CD4-positive, alpha-beta T cell treated with Interleukin-15 for 4 hours (primary cell): Measurements from ENCODE around the gene ZNF559.

Experiments used
- DNase-seq: peaks from one replicate; pipeline ENCODE4 v3.0.0-alpha.2; 2020; ENCODE audit warnings: low spot score

ZNF559 gene

DNA sequence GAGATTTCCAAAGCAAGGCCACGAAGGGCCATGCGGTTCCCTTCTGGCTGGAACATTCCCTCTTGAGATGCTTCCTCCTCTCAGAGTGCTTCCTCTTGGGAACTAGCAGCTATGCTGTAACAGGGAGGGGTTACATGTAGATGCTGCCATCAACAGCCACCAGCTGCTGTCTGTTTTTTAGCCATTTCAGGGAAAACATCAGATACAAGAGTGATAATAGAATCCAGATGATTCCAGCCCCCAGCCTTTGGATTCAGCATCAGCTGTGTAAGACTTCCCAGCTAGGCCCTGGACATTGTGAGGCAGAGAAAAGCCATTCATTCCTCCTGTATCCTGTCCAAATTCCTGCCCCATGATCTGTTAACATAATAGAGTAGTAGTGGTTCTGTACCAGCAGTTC, 30.7 kb downstream of the ZNF559 start:
- DNase-seq: no peak

DNA sequence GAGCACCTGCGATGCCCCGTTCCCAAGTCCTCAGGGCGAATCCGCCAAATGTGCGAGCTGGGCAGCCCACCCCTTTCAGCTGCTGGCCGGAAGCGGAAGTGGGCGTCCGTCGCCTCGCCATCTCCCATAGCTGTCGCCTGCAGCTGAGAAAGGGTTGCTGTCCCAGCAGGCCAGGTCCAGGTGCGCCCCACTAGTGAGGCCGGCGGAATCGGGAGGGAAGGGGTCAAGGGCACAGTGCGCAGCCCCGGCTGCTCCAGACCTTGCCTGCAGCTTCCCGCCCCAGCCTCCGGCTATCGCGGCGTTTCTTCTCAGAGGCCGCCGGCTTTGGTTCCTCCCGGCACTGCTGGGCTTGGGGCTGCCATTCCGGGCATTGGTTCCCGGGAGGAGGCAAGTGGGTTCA, 38.9 kb downstream of the ZNF559 start, which contains the start of gene ZNF177:
ZNF177 (plus strand) TSS at position 109 of the 400 bp plus-strand sequence. CDS start 15,299 bp downstream, outside the sequence.
- no peak for DNase-seq

DNA sequence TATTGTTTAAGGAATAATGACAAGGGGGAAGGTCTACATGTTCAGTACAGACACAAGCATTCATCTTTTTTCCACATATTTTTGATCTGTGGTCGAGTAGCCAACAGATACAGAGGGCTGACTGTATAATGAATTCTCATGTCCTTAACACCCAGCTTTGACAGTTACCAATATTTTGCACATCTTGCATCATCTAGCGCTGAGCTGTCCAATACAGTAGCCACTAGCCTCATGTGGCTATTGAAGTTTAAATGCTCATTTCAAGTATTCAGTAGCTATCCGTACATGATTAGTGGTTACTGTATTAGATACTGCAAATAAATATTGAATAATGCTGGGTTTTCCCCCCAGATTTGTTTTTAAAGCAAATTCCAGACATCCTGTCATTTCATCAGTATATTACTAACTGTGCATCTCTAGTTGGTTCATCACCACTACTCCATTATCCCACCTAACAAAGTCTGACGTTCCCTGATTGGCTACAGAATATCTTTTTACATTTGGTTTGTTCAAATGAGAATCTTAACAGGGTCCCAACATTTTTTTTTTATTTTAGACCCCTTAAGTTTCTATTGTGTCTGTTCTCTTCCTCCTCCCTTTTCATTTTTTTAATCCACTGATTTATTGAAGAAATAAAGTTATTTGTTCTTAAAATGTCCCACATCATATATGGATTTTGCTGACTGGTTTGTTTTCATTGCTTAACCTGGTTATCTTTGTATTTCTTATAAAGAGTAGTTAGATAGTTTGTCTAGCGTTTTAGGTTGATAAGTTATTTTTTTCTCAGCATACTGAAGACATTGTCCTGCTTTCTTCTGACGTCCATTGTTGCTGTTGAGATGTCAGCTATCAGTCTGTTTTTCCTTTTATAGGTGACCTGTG, 47.0 kb downstream of the ZNF559 start:
- DNase-seq: no peak

DNA sequence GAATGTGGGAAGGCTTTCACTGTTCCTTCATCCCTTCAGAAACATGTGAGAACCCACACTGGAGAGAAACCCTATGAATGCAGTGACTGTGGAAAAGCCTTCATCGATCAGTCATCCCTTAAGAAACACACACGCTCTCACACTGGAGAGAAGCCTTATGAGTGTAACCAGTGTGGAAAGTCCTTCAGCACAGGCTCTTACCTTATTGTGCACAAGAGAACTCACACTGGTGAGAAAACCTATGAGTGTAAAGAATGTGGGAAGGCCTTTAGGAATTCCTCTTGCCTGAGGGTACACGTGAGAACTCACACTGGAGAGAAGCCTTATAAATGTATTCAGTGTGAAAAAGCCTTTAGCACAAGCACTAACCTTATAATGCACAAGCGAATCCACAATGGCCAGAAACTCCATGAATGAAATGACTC, 57.4 kb downstream of the ZNF559 start:
- DNase-seq: no peak
